Ramos (cell line): ENCODE results near the gene RPL3.

Experiments
- in situ Hi-C: fragments of 300-500 bp; cut with MboI; formaldehyde crosslinking; loops from one replicate; pipeline ENCODE4 v1.14.3; 2022; ENCODE audit warnings: low sequenced_read_pairs; ENCODE audit not compliant: unreplicated experiment

The RPL3 gene

DNA sequence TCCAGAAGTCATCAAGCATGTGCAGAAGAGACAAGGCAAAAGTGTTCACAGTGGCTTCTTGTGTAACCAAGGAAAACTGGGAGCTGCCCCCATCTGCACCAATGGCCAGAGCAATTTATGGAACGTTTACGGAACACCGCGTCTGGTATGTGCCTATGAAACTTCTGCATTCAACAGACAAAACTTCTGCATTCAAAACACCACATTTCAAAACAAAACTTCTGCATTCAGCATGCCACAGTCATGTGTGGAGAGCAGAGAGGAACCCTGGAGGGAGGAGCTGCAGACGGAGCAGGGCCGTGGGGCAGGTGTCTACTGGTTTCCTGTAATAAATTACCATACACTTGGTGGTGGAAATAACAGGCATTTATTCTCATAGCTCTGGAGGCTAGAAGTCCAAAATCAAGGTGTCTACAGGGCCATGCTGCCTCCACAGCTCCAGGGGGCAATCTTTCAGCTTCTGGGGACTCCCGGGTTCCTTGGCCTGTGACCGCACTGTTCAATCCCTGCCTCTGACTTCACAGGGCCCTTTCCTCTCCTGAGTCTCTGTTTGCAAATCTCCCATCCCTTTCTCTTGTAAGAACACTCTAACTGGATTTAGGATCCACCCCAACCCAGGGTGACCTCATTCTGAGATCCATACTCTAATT lies 32.2 kb downstream of the RPL3 start:
- in situ Hi-C loops = no loop called here

GRCh38 chr22:39284983-39285382 lies 34.4 kb downstream of the RPL3 start:
- in situ Hi-C loops = no loop called here

DNA sequence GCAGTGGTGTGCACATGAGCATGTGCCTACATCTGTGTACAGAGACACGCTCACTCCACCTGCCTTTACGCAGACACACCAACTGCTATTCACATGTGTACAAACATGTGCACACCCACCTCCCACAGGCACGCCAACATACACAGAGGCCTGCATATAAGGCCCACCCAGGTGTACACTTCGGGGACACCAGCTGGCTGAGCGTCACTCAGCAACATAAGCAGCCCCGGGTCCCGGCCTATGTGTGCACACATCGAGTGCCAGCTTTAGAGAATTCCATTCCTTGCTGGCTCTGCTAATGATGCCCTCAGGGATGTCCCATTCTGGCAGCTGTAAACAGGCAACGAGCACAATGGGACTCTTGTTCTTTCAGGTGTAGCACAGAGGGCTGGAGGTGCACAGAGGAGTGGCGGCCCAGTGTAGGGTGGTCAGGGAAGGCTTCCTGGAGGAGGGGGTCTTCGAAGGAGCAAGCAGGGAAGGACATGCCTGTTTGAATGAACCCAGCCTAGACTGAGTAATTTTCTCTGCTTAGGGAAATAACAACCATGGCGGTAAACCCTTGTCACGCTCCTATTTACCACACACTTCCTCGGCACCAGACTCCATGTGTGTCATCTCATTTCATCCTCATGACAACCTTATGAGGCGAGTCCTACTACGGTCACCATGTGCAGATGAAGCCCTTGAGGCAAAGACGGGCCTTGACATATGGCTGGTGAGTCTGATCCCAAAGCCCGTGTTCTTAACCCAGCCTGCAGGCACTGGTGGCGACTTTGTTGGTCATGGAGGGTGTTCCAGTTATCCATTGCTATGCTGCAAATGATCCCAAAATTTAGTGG lies 35.1 kb downstream of the RPL3 start:
- in situ Hi-C loops = no loop called here

DNA sequence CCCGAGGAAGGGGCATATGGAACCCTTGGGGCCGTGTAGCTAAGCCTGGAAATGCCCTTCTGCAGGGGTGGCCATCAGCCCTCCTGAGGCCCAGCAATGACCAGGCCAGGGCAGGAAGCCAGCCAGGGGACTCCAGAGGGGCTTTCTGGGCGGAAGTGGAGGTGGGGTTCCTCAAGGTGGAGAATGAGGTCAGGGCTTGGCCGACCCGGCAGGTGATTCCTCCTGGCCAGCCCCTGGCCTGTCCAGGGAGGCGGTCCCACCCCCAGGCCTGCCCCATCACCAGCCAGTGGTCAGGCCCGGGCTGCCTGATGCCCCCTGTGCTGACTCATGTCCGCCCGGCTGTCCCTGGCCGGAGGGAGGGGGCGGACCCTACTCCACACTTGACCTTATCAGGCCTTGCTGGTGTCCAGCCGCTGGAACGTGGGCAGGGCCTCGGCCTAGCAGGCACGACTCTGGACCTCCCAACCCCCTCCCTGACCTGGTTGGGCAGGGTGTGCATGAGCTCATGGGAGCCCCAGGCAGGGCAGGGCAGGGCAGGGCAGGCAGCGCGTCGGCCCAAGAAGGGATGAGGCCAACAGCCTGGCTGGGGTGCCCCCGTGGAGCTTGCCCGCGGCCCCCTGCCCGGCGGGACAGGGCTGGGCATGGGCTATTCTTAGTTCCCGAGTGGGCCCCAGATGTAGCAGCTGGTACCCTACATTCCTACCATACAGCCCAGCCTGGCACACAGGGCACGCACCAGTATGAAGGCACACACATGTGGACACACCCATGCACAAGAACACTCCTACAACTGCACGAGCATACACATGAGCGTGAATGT lies 35.9 kb downstream of the RPL3 start:
- in situ Hi-C loops = no loop called here

DNA sequence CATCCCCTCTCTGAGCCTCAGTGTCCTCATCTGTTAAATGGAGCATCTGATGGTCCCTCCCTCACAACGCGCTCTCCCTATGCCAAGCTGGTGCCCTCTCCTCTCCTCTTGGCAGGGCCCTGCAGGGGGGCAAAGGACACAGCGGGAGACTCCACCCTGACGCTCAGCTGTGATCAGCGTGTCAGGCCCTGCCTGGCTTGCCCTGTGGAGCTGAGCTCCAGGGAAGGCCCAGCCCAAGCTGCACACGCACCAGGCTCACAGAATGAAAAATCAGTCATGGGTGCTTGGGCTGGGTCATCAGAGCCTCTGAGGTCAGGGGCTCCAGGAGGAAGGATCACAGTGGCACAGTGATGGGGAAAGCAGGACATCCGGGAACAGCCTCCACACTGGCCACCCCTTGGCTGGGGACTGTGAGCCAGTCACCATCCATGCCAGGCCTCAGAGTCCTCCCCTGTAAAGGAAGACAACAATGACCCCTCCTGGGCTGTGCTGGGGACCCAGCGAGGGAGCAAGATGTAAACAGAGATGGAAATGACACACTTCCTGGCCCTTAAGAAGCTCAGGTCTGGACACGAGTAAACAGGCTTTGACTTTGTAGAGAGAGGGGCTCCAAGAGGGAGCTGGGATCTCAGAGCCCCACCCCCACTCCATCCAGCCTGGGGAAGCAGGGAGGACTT lies 36.6 kb downstream of the RPL3 start:
- in situ Hi-C loops = no loop called here

- in situ Hi-C loops = no loop called here
Measured at GRCh38 chr22:39281126-39281525, 38.3 kb downstream of the RPL3 start.

DNA sequence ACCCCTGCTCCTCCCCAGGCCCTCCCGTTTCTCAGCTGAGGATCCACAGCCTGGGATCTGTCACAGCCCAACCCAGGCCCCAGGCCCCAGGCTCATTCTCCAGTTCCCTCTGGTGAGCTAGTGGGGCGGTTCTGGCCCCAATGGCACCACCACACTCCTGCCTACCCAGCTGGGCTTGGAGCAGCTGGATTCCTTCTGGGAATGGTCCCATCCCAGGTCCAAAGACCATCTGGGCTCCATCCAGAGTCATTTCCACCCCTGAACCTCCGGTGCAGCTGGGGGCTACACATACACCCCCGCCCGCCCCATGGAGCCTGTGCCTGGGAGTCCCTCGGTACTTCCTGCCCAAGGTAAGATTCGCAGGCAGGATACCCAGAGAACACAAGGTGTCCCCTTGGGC lies 39.2 kb downstream of the RPL3 start:
- in situ Hi-C loops = no loop called here

DNA sequence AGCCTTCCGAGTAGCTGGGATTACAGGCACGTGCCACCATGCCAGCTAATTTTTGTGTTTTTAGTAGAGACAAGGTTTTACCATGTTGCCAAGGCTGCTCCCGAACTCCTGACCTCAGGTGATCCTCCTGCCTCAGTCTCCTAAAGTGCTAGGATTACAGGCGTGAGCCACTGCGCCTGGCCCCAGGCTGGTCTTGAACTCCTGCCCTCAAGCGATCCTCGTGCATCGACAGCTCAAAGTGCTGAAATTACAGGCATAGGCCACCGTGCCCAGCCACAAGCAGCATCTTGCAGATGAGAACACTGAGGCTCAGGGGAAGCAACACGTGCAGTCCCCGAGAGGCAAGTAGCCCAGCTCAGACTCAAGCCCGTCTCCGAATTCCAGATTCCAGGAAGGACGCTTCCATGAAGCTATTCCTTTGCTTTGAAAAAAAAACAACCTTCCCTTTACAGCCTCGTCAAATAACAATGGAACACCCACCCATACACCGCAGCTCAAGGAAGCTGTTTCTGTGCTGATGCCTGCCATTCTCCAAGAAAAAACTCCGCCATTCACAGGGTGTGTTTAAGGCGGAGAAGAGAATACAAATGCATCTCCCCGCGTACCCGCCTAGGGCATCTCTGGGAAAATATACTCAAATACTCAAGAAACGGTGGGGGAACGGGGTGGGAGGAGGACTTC lies 40.1 kb downstream of the RPL3 start:
- in situ Hi-C loops = no loop called here

GRCh38 chr22:39278040-39278439 lies 41.4 kb downstream of the RPL3 start:
- in situ Hi-C loops = no loop called here

DNA sequence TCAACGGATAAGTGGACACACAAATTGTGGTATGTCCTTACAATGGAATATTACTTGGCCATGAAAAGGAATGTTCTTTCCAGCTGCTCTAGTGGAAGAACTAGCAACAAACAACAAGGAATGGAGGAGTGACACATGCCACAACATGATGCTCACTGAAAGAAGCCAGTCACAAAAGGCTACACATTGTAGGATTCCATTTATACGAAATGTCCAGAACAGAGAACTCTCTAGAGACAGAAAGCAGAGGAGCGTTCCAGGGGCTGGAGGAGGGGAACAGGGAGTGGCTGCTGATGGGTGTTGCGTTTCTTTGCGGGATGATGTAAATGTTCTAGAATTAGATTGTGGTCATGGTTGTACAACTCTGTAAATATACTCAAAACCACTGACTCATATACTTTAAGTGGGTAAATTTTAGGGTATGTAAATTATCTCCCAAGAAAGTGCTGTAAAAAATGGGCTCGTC lies 42.2 kb downstream of the RPL3 start:
- in situ Hi-C loops = no loop called here

DNA sequence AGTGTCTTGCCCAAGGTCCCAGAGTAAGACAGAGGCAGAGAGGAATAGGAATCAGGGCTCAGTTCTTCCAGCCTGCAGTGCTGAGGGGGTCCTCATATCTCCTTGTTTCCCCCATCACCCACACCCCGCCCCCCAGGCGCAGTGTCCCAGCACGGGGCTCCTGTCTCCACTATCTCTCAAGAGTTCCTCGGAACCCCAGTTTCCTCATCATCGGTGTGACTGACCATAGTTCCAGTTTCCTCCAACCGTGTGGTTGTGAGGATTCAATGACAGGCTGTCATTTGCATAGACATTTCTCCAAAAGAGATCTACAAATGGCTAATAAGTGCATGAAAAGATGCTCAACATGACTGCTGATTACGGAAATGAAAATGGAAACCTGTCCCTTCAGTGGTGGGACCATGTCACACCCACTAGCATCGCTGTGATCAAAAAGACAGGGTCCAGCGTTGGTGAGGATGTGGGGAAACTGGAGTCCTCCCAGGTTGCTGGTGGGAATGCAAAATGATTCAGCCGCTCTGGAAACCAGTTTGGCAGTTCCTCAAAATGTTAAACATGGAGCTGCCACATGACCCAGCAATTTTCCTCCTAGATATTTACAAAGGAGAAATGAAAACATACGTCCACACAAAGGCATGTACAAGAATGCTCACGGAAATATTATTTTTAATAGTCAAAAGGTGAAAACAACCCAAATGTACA lies 42.8 kb downstream of the RPL3 start:
- in situ Hi-C loops = no loop called here

DNA sequence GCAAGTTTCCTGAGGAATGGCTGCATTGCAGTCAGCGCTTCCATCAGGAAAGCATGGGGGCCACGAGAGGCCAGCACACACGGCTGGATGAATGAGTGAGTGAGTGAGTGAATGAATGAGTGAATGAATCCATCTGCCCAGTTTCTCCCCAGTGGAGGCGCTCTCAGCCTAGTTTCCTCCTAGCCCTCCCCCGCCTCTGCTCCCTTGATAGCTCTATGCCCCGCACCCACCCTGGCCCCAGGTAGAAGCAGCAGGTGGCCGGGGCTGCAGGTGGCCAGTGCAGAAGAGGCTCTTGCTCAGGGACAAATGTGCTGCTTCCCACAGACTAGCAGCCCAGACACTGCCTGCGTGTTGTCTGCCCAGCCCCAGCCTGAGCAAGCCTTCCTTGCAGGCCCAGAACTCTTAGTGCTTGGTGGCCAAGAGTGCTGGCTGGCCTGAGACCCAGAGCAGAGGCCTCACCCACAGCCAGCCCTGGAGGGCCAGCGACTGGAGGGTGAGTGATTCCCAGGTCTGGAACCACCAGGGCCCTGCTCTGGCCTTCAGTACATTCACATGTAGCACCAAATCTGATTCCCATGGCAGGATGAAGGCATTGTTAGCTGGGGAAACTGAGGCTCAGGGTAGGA lies 43.5 kb downstream of the RPL3 start:
- in situ Hi-C loops = no loop called here

GRCh38 chr22:39273950-39274887 lies 45.2 kb downstream of the RPL3 start:
- in situ Hi-C loops = no loop called here

DNA sequence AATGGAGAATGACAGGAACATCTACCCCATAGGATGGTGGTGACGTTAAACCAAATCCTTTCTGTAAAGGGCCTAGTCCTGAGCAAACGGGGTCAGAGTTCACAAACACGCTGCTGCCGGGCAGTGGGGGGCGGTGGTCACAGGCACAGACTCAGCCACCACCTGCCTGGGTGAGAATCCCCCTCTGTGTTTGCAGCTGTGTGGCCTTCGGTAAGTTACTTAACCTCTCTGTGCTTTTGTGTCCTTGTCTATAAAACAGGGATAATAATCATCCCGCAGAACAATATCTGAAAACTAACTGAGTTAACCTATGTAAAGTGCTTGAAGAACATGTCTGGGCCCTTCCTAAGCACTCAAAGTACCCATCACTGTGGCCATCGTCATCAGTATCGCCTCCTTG lies 48.6 kb downstream of the RPL3 start:
- in situ Hi-C loops = no loop called here

DNA sequence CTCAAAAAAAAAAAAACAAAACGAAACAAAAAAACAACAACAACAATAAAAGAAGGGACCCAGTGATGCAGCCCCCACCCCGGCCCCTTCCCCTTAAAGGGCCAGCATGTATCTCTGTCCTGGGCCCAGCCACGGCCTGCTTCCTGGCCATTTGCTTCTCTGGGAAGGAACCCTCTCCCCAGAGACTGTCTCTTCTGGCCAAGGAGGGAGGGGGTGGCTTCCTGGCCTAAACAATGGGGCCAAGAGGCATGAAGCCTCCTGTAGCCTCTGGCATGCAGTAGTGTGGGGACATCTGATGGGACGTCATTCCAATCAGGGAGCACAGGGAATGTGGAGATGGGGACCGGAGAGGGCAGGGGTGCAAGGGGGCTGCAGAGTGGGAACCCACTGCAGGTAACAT lies 49.1 kb downstream of the RPL3 start:
- in situ Hi-C loops = no loop called here

- in situ Hi-C loops = no loop called here
Measured at GRCh38 chr22:39269095-39269790, 50.2 kb downstream of the RPL3 start.

DNA sequence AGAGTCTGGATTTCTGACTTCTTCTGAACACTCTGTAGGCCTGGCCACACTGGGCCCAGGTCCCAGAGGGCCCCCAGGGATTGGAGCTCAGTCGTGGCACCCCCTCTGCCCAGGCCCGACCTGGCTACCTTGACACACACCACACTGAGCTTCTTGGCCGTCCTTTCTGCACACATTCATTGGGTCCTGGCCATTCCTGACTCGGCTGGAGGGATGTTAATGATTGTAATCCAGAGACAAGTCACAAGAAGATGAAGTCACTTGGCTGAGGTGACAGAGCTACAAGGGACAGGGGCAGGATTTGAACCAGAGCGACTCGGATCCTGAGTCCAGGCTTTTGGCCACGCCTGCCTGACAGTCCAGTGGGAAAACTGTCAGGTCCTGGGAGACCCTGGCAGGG lies 50.8 kb downstream of the RPL3 start:
- in situ Hi-C loops = no loop called here
